ENCODE results near the gene PARP6.

- TF ChIP-seq CTCF (IDR thresholded peaks at IDR 0.05; ENCODE audit: low read depth, low read length, poor library complexity, severe bottlenecking) = no peak
- TF ChIP-seq EZH2phosphoT487 (IDR thresholded peaks at IDR 0.05; ENCODE audit: borderline replicate concordance, low read length) = no peak
Observed at GRCh38 chr15:72200395-72201237, 71.7 kb downstream of the PARP6 start.
